Erythroblast (primary cell): ENCODE measurements around the gene PPP1R8.

Experiments
- DNase-seq, 2 experiments: peaks; one replicate each; lab custom pipeline; 2025; lab: John Stamatoyannopoulos, UW
- GATA1 ChIP-seq: IDR thresholded peaks from 2 replicates; pipeline ENCODE4 v1.6.1; 2011; ENCODE audit warnings: low read depth, mild to moderate bottlenecking, control low read depth, low read length, moderate library complexity
- POLR2A ChIP-seq: IDR thresholded peaks from 2 replicates; pipeline ENCODE4 v1.6.1; 2011; ENCODE audit warnings: mild to moderate bottlenecking, low read length

Gene PPP1R8

DNA sequence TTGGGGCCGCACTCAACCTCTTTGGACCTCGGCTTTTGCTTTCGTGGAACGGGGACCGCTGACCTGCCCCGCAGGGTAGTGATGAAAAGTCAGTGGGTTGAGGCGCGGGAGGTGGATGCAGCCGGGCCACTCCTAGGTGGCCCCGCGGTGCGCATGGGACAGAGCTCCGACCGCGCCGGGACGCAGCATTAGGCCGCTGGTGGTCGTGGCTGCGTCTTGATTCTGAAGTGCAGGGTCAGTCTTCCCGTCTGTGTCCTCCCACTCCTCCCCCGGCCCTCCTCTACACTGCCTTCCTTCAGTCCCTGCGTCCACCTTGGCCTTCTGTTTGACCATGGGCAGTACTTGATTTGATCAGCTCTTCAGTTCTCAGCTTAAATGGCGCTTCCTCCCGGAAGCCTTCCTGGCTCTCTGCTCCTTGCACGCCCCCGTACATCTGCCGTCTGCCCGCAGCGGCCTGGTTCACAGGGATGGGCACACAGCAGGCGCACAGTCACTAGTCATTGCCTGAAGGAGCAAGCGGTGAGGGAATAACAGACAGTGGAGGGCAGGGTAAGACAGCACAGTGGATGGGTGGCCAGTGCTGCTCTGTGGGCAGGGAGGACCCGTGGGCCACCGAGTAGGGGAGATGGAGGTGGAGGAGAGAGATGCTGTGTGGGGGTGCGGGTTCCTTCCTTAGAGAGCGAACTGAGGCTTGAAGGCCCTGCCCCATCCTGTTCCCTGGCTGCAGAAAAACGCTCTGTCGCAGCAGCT lies 42.4 kb downstream of the PPP1R8 start:
- peak in 1 of 2 experiments; percentile 70 for DNase-seq
- TF ChIP-seq GATA1, result no peak
- TF ChIP-seq POLR2A, result peak; percentile 67

DNA sequence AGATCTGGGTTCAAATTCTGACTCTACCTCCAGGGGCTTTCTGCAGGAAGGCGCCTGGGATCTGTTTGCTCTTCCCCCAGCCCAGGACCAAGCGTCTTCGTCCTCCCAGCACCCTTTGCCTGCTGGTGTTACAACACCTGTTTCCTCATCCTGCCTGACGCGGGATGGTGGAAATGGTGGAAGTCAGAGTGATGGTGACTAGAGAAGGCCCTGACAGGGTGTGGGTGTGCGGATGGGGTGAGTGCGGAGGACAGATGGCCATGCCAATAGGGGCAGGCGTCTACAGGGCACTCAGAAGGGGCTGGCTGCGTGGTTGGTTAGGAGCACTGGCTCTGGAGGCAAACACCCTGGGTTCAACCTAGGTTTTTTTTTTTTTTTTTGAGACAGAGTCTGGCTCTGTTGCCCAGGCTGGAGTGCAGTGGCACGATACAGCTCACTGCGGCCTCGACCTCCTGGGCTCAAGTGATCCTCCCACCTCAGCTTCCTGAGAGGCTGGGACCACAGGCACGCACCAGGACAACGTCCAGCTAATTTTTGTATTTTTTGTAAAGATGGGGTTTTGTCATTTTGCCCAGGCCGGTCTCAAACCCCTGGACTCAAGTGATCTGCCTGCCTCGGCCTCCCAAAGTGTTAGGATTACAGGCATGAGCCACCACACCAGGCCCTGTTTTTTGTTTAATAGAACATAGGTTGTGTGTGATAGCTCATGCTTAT lies 43.2 kb downstream of the PPP1R8 start:
- DNase-seq, result peak in 1 of 2 experiments; percentile 45
- TF ChIP-seq POLR2A (no peak), GATA1 (no peak)

DNA sequence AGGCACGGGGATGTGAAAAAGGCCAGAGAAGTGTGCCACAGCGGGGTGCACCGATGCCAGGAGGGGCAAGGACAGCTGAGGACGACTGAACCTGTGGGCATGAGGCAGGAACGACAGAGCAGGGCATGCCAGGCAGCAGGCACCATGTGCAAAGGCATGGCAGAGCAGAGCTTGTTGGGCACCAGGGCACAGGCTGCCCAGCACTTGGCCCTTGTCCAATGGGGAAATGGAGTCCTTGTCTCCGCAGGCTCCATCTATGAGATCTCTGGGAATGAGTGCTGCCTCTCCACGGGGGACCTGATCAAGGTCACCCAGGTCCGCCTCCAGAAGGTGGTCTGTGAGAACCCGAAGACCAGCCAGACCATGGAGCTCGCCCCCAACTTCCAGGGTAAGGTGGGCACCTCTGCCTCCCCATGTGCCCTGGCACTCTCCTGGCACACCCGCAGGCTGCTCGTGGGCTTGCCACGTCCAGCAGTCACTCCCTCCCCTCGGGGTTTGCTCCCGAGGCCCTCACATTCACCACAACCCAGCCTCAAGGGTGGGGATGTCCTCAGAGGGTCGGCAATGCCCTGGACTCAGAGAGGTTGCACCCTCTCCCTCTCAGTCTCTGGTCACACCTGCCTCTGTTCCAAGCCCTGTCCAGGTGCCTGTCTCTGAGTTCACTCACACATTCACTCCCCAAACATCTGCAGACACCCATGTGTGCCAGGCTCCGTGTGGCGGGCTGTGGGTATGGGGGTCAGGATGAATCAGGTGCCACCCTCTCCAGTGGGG lies 45.9 kb downstream of the PPP1R8 start:
- DNase-seq, result no peak
- TF ChIP-seq GATA1, result no peak
- TF ChIP-seq POLR2A, result no peak

DNA sequence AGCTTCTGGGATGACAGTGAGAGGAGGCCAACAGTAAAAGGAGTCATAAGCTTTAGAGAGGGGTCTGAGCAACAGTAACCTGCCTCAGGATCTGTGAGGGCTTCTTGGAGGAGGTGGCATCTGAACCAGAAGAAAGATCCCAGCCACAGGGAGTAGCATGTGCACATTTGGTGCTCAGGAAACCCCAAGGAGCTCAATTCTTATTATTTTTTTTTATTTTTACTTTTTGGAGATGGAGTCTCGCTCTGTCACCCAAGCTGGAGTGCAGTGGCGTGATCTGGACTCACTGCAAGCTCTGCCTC lies 46.5 kb downstream of the PPP1R8 start:
- no peak for TF ChIP-seq GATA1
- no peak for TF ChIP-seq POLR2A
- DNase-seq, result no peak

DNA sequence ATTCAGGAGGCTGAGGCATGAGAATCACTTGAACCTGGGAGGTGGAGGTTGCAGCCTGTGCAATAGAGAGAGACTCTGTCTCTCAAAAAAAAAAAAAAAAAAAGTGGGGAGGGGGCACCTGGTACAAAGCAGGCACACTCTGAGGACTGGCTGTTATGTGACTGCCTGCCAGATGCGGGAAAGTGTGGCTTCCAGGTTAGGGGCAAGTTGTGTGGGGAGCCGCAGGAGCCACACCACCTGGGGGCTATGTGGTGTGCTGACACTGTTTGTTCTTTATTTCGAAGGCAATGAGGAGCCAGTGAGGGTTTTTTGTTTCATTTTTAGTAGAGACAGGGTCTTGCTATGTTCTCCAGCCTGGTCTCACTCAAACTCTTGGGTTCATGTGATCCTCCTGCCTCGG lies 47.5 kb downstream of the PPP1R8 start:
- DNase-seq, result no peak

DNA sequence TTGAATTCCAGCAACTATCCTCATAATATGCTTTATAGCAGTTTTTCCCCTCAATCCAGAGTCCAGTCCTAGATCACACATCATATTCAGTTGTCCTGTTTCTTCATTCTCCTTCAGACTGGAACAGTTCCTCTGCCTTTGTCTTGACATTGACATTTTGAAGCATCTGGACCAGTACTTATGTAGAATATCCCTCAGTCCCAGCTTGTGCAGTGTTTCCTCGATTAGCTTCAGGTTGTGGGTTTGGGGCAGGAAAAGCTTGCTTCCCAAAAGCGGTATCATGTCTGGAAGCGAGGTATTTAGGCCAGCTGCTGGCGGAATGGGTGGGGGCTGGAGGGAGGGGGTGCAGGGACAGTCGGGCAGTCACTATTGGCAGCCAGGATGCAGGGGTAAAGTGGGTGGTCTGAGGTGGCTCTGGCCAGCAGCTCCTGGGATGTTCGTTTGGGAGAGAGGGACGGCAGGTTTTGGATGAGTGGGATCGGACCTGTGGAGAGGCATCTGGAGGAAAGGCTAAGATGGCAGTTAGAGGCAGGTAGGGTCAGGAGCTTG lies 48.3 kb downstream of the PPP1R8 start:
- TF ChIP-seq GATA1 (no peak), POLR2A (no peak)
- no peak for DNase-seq

More for the DNA sequence above, 47.5 kb downstream of the PPP1R8 start:
- TF ChIP-seq GATA1, result no peak

DNA sequence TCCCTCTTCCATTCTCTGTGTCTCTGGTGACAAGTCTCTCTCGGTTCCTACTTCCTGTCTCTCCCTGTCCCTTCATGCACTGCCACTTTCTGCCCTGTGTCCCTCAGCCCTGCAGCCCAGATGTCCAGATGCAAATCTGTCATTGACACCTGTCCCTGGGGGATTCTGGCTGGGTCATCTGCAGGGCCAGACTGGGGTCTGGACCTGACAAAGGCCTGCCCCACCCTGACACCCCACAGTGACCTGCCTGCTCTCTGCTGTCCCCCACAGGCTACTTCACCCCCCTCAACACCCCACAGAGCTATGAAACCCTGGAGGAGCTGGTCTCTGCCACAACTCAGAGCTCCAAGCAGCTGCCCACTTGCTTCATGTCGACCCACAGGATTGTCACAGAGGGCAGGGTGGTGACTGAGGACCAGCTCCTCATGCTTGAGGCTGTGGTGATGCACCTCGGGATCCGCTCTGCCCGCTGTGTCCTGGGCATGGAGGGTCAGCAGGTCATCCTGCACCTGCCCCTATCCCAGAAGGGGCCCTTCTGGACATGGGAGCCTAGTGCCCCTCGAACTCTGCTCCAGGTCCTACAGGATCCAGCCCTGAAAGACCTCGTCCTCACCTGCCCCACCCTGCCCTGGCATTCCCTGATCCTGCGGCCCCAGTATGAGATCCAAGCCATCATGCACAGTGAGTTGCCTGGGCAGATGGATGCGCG lies 48.9 kb downstream of the PPP1R8 start:
- TF ChIP-seq GATA1, result no peak
- peak; percentile 31 for TF ChIP-seq POLR2A
- no peak for DNase-seq

DNA sequence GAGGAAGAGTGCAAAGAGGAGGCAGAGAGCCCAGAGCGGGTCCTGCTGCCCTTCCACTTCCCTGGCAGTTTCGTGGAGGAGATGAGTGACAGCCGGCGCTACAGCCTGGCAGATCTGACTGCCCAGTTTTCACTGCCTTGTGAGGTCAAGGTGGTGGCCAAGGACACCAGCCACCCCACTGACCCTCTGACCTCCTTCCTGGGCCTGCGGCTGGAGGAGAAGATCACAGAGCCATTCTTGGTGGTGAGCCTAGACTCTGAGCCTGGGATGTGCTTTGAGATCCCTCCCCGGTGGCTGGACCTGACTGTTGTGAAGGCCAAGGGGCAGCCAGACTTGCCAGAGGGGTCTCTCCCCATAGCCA lies 51.9 kb downstream of the PPP1R8 start:
- TF ChIP-seq POLR2A (peak; percentile 9), GATA1 (no peak)
- no peak for DNase-seq

DNA sequence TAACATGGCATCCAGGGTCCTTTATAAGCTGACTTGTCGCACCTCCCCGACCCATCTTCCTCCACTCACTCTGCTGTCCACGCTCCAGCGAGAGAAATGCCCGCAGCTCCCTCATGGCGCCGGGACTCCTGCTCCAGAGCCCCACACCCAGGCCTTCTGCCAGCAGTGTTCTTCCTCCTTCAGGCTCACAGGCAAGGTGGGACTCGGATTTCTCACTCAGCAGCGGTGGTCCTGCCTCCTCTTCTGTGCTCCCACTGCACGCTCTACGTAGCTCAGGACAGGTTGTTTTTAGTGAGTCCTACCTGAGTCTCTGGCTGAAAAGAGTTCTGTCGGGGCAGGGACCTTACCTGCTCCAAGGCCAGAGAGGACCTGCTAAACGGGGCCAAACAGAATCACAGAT lies 53.0 kb downstream of the PPP1R8 start:
- no peak for DNase-seq
- TF ChIP-seq POLR2A, result no peak
- no peak for TF ChIP-seq GATA1

DNA sequence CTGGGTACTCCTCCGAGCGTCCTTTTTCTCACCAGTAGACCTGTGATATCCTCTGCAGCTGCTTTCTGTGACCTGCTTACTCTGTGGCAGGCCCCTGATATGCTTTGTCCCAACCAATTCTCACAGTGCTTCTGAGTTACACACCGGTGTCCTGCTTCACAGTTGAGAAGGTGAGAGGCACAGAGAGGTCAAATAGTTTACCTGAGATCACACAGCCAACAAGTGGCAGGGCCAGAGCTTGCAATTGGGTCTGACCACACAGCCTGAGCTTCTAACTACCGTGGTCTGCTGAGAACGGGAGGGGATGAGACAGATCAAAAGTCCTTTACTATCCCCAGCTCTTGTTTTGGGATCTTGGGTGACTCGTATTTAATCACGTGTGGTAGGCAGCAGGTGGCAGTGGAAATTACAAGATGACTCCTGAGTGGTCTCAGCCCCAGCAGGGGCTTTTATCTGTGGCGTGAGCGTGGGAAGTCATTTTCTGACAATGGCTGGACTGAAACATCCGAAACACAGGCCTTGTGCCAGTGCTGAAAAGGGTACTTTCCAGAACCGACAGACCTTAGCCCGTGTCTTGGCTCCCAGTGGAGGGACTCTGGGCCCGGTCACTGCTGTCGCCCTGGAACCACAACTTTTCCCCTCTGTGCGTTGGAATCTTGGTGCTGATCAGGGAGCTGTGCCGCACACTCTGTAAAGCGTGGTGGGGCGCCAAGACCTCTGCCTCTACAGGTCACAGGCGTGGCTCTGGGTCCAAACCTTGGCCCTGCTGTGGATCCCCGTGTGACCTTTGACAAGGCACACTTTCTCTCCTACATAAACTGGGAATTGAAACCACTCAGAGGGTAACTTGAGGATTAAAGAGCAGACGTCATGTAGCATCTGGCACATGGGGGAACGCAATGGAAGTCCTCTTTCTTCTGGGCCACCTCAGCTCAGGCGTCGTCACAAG lies 53.7 kb downstream of the PPP1R8 start:
- TF ChIP-seq POLR2A, result no peak
- TF ChIP-seq GATA1, result no peak
- DNase-seq, result no peak

DNA sequence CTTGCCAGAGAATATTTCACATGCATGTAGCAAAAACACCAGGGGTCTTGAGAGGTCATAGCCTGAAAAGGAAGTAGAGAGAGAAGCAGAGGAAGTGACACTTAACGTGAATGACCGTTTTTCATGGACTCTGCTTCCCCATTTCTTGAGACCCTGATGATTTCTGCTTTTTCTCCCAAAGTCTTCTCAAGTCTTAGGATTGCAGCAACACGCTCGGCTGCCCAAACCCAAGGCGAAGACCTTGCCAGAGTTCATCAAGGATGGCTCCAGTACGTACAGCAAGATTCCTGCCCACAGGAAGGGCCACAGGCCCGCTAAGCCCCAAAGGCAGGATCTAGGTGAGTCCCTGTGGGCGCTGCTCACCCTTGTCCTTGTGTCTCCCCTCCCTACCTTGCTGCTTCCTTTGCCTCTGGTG lies 54.5 kb downstream of the PPP1R8 start:
- no peak for DNase-seq

DNA sequence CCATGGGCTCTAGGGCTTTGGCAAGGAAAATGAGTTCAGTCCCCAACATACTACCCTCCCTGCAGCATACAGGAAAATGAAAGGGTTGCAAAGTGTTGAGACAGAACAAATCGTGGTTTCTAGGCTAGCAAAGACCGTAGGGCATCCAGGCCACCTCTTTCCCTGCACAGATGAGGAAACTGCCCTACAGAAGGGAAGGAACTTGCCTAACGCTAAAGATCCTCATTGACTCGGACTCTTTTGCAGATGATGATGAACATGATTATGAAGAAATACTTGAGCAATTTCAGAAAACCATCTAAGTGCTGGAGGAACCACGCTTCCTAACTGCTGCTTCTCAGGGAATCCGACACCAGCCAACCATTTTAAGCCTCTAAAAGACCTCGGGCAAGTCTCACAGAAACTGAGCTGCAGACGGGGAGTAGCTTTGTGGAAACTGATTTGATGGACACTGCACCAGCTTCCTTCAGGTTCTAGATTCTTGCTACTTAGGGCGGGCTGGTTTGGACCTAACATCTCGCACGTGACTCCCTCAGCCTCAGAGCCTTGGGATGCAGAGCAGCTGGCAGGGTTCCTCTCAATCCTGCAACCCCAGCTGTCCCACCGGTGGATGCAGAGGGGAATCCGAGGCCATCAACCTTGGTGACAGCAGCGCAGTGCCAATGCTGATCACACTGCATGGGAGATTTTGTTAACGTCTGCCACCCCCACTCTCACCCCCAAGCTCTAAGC lies 55.2 kb downstream of the PPP1R8 start:
- TF ChIP-seq GATA1, result no peak
- no peak for TF ChIP-seq POLR2A
- no peak for DNase-seq

More for the DNA sequence above, 54.5 kb downstream of the PPP1R8 start:
- TF ChIP-seq POLR2A (no peak), GATA1 (no peak)
